ENCODE results near the gene PTGR2.
A peak's percentile ranks its signal among the peaks of the same experiment; 100 is the strongest.

The PTGR2 gene

DNA sequence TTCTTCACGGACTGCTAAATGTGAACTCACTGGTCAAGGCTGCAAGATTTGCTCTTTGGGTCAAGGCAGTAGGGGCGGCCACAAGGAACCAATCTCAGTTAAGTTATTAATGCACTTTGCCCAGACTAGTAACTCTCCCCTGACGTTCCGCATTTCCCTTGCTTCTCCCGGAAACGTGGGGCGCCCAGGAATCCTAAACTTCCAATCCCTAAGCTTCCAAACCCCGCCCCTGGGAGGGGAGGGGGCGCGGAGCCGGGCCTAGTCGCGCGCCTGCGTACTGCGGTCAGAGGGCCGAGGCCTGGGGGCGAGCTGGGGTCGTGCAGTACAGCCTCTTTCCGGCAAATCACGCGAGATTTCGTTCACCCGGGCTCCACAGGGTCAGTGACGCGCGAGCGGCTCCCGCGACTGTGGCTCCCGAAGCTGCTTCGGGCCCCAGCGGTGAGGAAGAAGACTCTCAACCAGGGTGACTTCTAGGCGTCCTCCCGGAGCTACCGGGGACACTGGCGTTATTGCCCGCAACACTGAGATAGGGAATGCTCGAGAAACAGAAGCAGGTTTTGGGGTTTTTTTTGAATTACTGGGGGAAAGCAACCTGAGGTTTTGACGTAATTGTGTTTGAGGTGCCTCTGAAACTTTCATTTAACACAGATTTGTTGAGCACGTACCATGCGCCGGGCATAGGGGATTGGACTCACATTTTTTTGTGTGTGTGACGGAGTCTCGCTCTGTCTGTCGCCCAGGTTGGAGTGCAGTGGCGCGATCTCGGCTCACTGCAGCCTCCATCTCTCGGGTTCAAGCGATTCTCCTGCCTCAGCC, at the start of gene PTGR2:
TSS of gene PTGR2 (plus strand) at position 265 of the 816 bp plus-strand sequence. CDS start 7,032 bp downstream, outside the sequence.
- Histone ChIP-seq H3K9me3 (ENCODE audit: control insufficient read depth, insufficient read depth, low read length) (no peaks in the 10 kb centered on the region), H3K4me1 (ENCODE audit: control insufficient read depth, insufficient read depth, low read length) (no peaks in the 10 kb centered on the region; the same call in 1 of the 2 replicates), H3K27ac (ENCODE audit: low read length) (no peak within 1 kb of the TSS), H3K4me3 (ENCODE audit: low read length) (peak within 1 kb of the TSS; percentile 78; the same call in 1 of the 2 replicates), H3K36me3 (ENCODE audit: control insufficient read depth, insufficient read depth, low read length) (no peaks in the 10 kb centered on the region), H3K27me3 (ENCODE audit: control insufficient read depth, insufficient read depth, low read length) (no peaks in the 10 kb centered on the region)
- peak; percentile 82 for DNase-seq (ENCODE audit: low read depth, low spot score)
- no CpG with 5 or more reads among the region's 51 CpGs for WGBS (ENCODE audit: insufficient coverage, insufficient read length)

DNA sequence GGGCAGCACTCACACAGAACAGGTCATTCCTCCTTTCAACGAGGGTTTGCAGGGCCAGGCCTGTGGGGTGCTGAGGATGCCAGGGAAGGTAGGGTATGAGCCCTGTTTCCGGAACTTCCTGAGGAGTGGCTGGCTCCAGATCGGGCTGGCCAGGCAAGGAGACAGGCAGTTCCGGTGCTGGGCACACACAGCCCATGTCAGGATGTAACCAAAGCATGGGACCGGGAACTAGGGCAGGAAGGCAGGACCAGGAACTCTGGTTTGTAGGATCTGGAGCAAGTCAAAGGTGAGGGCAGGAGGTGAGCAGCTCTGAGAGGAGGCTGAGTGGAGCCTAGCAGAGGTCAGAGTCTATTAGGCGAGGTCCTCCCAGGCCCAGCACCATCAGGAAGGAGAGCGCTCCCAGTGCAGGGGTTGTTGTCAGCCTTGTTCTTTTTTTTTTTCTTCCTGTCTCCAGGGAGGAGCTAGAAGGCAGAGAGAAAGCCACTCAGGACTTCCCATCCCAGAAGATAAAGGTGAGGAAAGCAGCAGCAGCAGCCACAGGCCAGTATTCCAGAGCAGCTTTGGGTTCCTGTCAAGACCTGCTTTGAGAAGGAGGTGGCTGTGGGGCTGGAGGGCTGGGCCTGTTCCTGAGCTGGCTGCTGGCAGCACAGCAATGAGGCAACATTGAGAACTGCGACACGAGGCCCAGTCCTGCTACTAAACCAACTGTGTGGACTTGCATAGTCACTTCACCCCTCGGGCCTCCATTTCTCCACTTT, 49.0 kb upstream of the PTGR2 start:
- Histone ChIP-seq H3K36me3 (ENCODE audit: control insufficient read depth, insufficient read depth, low read length) (no peaks in the 10 kb centered on the region), H3K9me3 (ENCODE audit: control insufficient read depth, insufficient read depth, low read length) (no peaks in the 10 kb centered on the region), H3K27ac (ENCODE audit: low read length) (no peak overlapping the region), H3K4me3 (ENCODE audit: low read length) (no peak overlapping the region), H3K4me1 (ENCODE audit: control insufficient read depth, insufficient read depth, low read length) (no peaks in the 10 kb centered on the region), H3K27me3 (ENCODE audit: control insufficient read depth, insufficient read depth, low read length) (no peaks in the 10 kb centered on the region)
- no peak for DNase-seq (ENCODE audit: low read depth, low spot score)
- no CpG with 5 or more reads among the region's 10 CpGs for WGBS (ENCODE audit: insufficient coverage, insufficient read length)

DNA sequence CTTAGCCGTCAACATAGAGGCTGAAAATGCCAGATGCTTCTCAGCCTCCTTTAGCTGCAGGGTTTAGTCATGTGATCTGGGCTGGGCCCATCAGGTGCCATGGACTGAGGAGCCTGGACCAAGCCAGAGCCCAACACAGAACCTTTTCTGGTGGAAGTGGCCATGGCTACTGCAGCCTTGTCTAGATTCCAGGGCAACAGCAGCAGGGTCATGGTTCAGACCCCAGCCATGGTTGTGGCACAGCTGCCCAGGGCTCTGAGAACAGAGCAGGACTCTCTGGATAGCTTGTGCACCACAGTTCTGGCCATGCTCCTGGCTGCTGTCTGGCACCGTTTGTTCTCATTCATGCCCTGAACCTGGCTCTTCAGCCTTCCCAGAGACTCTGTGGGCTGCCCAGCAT, 47.0 kb upstream of the PTGR2 start:
- no peaks in the 10 kb centered on the region for H3K4me1 ChIP-seq (ENCODE audit: control insufficient read depth, insufficient read depth, low read length)
- no peaks in the 10 kb centered on the region for H3K27me3 ChIP-seq (ENCODE audit: control insufficient read depth, insufficient read depth, low read length)
- DNase-seq (ENCODE audit: low read depth, low spot score): no peak
- no peak overlapping the region for H3K4me3 ChIP-seq (ENCODE audit: low read length)
- WGBS (ENCODE audit: insufficient coverage, insufficient read length): no CpG with 5 or more reads among the region's 2 CpGs
- H3K9me3 ChIP-seq (ENCODE audit: control insufficient read depth, insufficient read depth, low read length): no peaks in the 10 kb centered on the region
- H3K27ac ChIP-seq (ENCODE audit: low read length): no peak overlapping the region
- H3K36me3 ChIP-seq (ENCODE audit: control insufficient read depth, insufficient read depth, low read length): no peaks in the 10 kb centered on the region

DNA sequence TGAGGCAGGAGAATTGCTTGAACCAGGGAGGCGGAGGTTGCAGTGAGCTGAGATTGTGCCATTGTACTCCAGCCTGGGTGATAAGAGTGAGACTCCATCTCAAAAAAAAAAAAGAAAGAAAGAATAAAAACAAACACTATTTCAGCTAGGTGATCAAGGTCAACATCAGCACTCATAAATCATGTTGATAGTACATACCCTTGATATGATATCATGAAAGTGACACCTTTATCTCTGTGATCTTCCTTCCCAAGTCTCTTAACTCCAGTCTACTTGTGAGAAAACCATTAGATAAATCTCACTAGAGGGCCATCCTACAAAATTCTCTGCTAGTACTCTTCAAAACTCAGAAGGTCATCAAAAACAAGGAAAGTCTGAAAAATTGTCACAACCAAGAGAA, 44.2 kb upstream of the PTGR2 start:
- Histone ChIP-seq H3K4me3 (ENCODE audit: low read length) (no peak overlapping the region), H3K27me3 (ENCODE audit: control insufficient read depth, insufficient read depth, low read length) (no peaks in the 10 kb centered on the region), H3K4me1 (ENCODE audit: control insufficient read depth, insufficient read depth, low read length) (no peaks in the 10 kb centered on the region), H3K9me3 (ENCODE audit: control insufficient read depth, insufficient read depth, low read length) (no peaks in the 10 kb centered on the region), H3K36me3 (ENCODE audit: control insufficient read depth, insufficient read depth, low read length) (no peaks in the 10 kb centered on the region), H3K27ac (ENCODE audit: low read length) (no peak overlapping the region)
- no peak for DNase-seq (ENCODE audit: low read depth, low spot score)
- WGBS (ENCODE audit: insufficient coverage, insufficient read length): no CpG with 5 or more reads among the region's 1 CpG

DNA sequence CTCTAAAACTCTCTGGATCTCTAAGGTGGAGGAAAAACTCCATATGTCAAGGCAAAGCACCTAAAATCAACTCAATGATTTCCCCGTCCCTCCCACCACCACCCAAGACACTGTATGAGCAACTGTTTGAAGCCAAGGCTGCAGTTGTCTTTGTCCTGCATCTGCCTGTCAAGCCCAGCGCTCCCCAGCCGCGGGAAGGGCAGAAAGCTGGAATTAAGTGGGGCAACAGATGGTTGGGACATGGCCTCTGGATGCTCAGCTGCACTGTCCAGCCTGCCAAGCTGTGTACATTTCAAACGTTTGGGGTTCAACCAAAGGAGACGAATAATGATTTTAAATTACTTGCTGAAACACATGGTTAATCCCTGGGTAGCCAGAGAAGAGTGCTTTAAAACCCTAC, 42.2 kb upstream of the PTGR2 start:
- DNase-seq (ENCODE audit: low read depth, low spot score): no peak
- H3K27me3 ChIP-seq (ENCODE audit: control insufficient read depth, insufficient read depth, low read length): no peaks in the 10 kb centered on the region
- no peaks in the 10 kb centered on the region for H3K36me3 ChIP-seq (ENCODE audit: control insufficient read depth, insufficient read depth, low read length)
- WGBS (ENCODE audit: insufficient coverage, insufficient read length): no CpG with 5 or more reads among the region's 6 CpGs
- no peak overlapping the region for H3K4me3 ChIP-seq (ENCODE audit: low read length)
- no peak overlapping the region for H3K27ac ChIP-seq (ENCODE audit: low read length)
- H3K9me3 ChIP-seq (ENCODE audit: control insufficient read depth, insufficient read depth, low read length): no peaks in the 10 kb centered on the region
- H3K4me1 ChIP-seq (ENCODE audit: control insufficient read depth, insufficient read depth, low read length): no peaks in the 10 kb centered on the region

DNA sequence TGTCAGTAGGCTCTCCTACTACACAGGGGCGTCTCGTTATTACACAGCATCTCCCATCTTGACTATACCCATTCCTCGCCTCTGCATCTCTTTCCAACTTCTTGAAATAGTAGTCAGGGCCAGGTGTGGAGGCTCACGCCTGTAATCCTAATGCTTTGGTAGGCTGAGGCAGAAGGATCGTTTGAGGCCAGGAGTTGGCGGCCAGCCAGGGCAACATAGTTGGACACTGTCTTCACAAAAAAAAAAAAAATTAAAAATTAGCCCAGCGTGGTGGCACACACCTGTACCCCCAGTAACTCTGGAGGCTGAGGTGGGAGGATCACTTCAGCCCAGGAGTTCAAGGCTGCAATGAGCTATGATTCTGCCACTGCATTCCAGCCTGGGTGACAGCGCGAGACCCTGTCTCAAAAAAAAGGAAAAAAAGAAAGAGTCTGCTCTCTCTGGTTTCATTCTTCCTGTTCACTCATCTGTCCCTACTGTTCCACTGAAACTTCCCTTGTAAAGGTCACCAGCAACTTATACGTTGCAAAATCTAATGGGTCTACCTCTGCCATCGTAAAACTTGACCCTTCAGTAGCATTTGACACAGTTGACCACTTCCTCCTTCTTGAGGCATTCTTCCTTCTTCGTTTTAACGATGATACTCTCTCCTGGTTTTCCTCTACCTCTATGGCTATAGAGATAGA, 41.0 kb upstream of the PTGR2 start:
- Histone ChIP-seq H3K4me1 (ENCODE audit: control insufficient read depth, insufficient read depth, low read length) (no peaks in the 10 kb centered on the region), H3K36me3 (ENCODE audit: control insufficient read depth, insufficient read depth, low read length) (no peaks in the 10 kb centered on the region), H3K9me3 (ENCODE audit: control insufficient read depth, insufficient read depth, low read length) (no peaks in the 10 kb centered on the region), H3K4me3 (ENCODE audit: low read length) (no peak overlapping the region), H3K27me3 (ENCODE audit: control insufficient read depth, insufficient read depth, low read length) (no peaks in the 10 kb centered on the region), H3K27ac (ENCODE audit: low read length) (no peak overlapping the region)
- no peak for DNase-seq (ENCODE audit: low read depth, low spot score)
- WGBS (ENCODE audit: insufficient coverage, insufficient read length): no CpG with 5 or more reads among the region's 13 CpGs

DNA sequence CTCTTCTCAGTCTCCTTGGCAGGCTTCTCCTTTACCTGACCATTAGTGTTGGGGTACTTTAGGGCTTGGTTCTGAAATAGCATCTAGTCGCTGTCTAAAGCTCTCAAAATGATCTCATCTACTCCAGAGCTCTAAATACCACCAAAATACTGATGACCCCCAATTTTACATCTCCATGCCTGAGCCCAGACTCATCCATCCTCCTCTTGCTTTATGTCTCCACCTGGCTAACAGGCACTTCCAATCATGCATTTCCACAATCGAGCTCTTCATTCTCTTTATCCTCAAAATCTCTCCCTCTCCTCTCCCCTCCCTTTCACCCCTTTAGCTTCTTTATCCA, 40.5 kb upstream of the PTGR2 start:
- no peak for DNase-seq (ENCODE audit: low read depth, low spot score)
- WGBS (ENCODE audit: insufficient coverage, insufficient read length): 100% methylated on average over 1 of the region's 2 CpGs
- Histone ChIP-seq H3K9me3 (ENCODE audit: control insufficient read depth, insufficient read depth, low read length) (no peaks in the 10 kb centered on the region), H3K4me3 (ENCODE audit: low read length) (no peak overlapping the region), H3K27me3 (ENCODE audit: control insufficient read depth, insufficient read depth, low read length) (no peaks in the 10 kb centered on the region), H3K4me1 (ENCODE audit: control insufficient read depth, insufficient read depth, low read length) (no peaks in the 10 kb centered on the region), H3K27ac (ENCODE audit: low read length) (no peak overlapping the region), H3K36me3 (ENCODE audit: control insufficient read depth, insufficient read depth, low read length) (no peaks in the 10 kb centered on the region)

DNA sequence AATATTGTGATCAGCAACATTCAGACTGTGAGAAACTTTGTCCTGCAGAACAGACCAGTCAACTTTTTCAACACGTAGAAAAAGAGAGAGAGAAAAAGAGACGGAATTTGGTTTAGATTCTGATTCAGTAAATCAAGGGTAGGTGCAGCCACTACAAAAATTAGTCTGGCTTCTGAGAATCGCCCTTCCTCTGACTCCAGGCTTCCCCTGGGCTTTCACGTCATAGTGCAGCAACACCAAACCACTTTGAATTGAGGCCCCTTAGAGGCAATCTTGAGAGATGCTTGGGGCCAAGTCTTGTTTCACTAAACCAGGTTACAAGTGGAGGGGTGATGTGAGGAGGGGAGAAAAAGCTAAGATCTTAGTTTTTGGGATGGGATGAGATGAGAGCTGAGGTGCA, 37.5 kb upstream of the PTGR2 start:
- H3K4me3 ChIP-seq (ENCODE audit: low read length): no peak overlapping the region
- no peak overlapping the region for H3K27ac ChIP-seq (ENCODE audit: low read length)
- H3K9me3 ChIP-seq (ENCODE audit: control insufficient read depth, insufficient read depth, low read length): no peaks in the 10 kb centered on the region
- no peak for DNase-seq (ENCODE audit: low read depth, low spot score)
- no peaks in the 10 kb centered on the region for H3K4me1 ChIP-seq (ENCODE audit: control insufficient read depth, insufficient read depth, low read length)
- H3K36me3 ChIP-seq (ENCODE audit: control insufficient read depth, insufficient read depth, low read length): no peaks in the 10 kb centered on the region
- H3K27me3 ChIP-seq (ENCODE audit: control insufficient read depth, insufficient read depth, low read length): no peaks in the 10 kb centered on the region
- no CpG with 5 or more reads among the region's 4 CpGs for WGBS (ENCODE audit: insufficient coverage, insufficient read length)

DNA sequence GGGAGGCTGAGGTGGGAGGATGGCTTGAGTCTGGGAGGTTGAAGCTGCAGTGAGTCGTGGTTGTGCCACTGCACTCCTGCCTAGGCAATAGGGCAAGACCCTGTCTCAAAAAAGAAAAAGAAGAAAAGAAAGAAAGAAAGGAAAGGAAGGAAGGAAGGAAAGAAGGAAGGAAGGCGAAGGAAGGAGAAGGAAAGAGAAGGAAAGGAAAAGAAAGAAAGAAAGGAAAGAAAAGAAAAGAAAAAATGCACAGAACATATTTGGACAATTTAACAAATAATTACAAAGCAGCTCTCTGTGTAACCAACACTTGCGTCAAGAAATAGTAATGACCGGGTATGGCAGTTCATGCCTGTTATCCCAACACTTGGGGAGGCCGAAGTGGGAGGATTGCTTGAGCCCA, 35.8 kb upstream of the PTGR2 start:
- Histone ChIP-seq H3K4me3 (ENCODE audit: low read length) (no peak overlapping the region), H3K36me3 (ENCODE audit: control insufficient read depth, insufficient read depth, low read length) (no peaks in the 10 kb centered on the region), H3K27ac (ENCODE audit: low read length) (no peak overlapping the region), H3K27me3 (ENCODE audit: control insufficient read depth, insufficient read depth, low read length) (no peaks in the 10 kb centered on the region), H3K9me3 (ENCODE audit: control insufficient read depth, insufficient read depth, low read length) (no peaks in the 10 kb centered on the region), H3K4me1 (ENCODE audit: control insufficient read depth, insufficient read depth, low read length) (no peaks in the 10 kb centered on the region)
- WGBS (ENCODE audit: insufficient coverage, insufficient read length): no CpG with 5 or more reads among the region's 5 CpGs
- DNase-seq (ENCODE audit: low read depth, low spot score): no peak

DNA sequence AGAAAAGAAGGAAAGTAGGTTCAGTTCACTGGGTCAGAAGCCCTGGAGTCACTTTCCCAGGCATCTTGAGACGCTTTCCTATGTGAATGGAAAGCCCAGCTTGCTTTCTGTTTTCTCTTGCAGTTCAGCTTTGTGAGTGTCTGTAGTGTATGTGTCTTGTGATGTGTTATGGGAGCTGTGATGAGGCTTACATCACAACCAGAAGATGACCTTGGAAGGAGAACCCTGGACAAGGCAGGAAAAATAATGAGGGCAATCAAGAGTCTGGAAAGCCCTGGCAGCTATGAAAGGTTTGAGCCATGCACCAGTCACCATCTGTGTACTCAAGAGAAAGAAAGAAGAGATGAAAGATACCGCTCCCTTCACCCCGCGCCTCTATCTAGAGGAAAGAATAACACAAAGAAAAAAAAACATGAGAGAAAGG, 35.2 kb upstream of the PTGR2 start:
- Histone ChIP-seq H3K27ac (ENCODE audit: low read length) (no peak overlapping the region), H3K9me3 (ENCODE audit: control insufficient read depth, insufficient read depth, low read length) (no peaks in the 10 kb centered on the region), H3K4me1 (ENCODE audit: control insufficient read depth, insufficient read depth, low read length) (no peaks in the 10 kb centered on the region), H3K27me3 (ENCODE audit: control insufficient read depth, insufficient read depth, low read length) (no peaks in the 10 kb centered on the region), H3K36me3 (ENCODE audit: control insufficient read depth, insufficient read depth, low read length) (no peaks in the 10 kb centered on the region), H3K4me3 (ENCODE audit: low read length) (no peak overlapping the region)
- WGBS (ENCODE audit: insufficient coverage, insufficient read length): no CpG with 5 or more reads among the region's 4 CpGs
- no peak for DNase-seq (ENCODE audit: low read depth, low spot score)
